WTC11 (cell line): ENCODE data around the gene ZMIZ1. TPM values are rescaled to one million over a fixed set of nuclear protein-coding genes. Genes with fewer than 3 reads are reported as not detected.

Experiments used
- ATAC-seq: fragments of 200-7000 bp; cut with Tn5 transposase; 2 replicates; pipeline ENCODE4 v1.10.0; 2021; ENCODE audit warnings: mild to moderate bottlenecking, moderate library complexity
- CTCF ChIA-PET: fragments of 300-600 bp; sonication (Branson Sonifier 250); formaldehyde crosslinking; loops from one replicate; lab custom pipeline; 2021; ENCODE audit warnings: antibody characterized with exemption; lab: Charles Lee
- POLR2A ChIA-PET: fragments of 350-600 bp; sonication (Branson Sonifier 250); formaldehyde crosslinking; loops from one replicate; lab custom pipeline; 2021; ENCODE audit warnings: antibody characterized with exemption; lab: Charles Lee
- DNase-seq: peaks from one replicate; pipeline ENCODE4 v3.0.0; 2021; ENCODE audit warnings: low spot score
- H3K27ac Mint-ChIP-seq: 2 replicates; pipeline ENCODE4 v1.8.0; 2021; ENCODE audit warnings: mixed read lengths
- H3K27me3 Mint-ChIP-seq: 2 replicates; pipeline ENCODE4 v1.8.0; 2021; ENCODE audit warnings: low read depth, mild to moderate bottlenecking, moderate library complexity, mixed read lengths
- H3K36me3 Mint-ChIP-seq: 2 replicates; pipeline ENCODE4 v1.8.0; 2021; ENCODE audit warnings: mixed read lengths
- H3K4me1 Mint-ChIP-seq: 2 replicates; pipeline ENCODE4 v1.8.0; 2022; ENCODE audit warnings: mixed read lengths
- H3K4me3 Mint-ChIP-seq: 2 replicates; pipeline ENCODE4 v1.8.0; 2021; ENCODE audit warnings: mild to moderate bottlenecking, moderate library complexity, mixed read lengths
- H3K9me3 Mint-ChIP-seq: 2 replicates; pipeline ENCODE4 v1.8.0; 2021; ENCODE audit warnings: mixed read lengths
- ARID4B ChIP-seq: sonication (generic); formaldehyde crosslinking; IDR thresholded peaks from 2 replicates; pipeline ENCODE4 v1.8.0; 2023; ENCODE audit warnings: missing genetic modification reagents, mild to moderate bottlenecking, borderline replicate concordance
- CBFB ChIP-seq: sonication (generic); formaldehyde crosslinking; IDR thresholded peaks from 2 replicates; pipeline ENCODE4 v1.8.1; 2022; ENCODE audit warnings: mild to moderate bottlenecking, low read depth, missing genetic modification reagents
- CREM ChIP-seq: sonication (generic); formaldehyde crosslinking; IDR thresholded peaks from 2 replicates; pipeline ENCODE4 v1.8.1; 2022; ENCODE audit warnings: mild to moderate bottlenecking, missing genetic modification reagents, moderate library complexity
- E2F4 ChIP-seq: sonication (generic); formaldehyde crosslinking; IDR thresholded peaks from 2 replicates; pipeline ENCODE4 v1.8.1; 2022; ENCODE audit warnings: low read depth, mild to moderate bottlenecking, moderate library complexity, missing genetic modification reagents, borderline replicate concordance
- ETV6 ChIP-seq: sonication (generic); formaldehyde crosslinking; IDR thresholded peaks from 2 replicates; pipeline ENCODE4 v1.8.1; 2022; ENCODE audit warnings: mild to moderate bottlenecking, missing genetic modification reagents
- NR1H2 ChIP-seq: sonication (generic); formaldehyde crosslinking; IDR thresholded peaks from 2 replicates; pipeline ENCODE4 v1.9.0; 2021; ENCODE audit warnings: mild to moderate bottlenecking, moderate library complexity, missing genetic modification reagents
- NR3C1 ChIP-seq: sonication (generic); formaldehyde crosslinking; conservative IDR thresholded peaks from 2 replicates; pipeline ENCODE4 v1.8.1; 2023; ENCODE audit warnings: low read depth, mild to moderate bottlenecking, missing genetic modification reagents
- SP1 ChIP-seq: sonication (generic); formaldehyde crosslinking; conservative IDR thresholded peaks from 2 replicates; pipeline ENCODE4 v1.8.1; 2022; ENCODE audit warnings: missing genetic modification reagents
- TEAD1 ChIP-seq: sonication (generic); formaldehyde crosslinking; IDR thresholded peaks from 2 replicates; pipeline ENCODE4 v1.8.0; 2022; ENCODE audit warnings: mild to moderate bottlenecking, missing genetic modification reagents
- ZNF232 ChIP-seq: sonication (generic); formaldehyde crosslinking; IDR thresholded peaks from 2 replicates; pipeline ENCODE4 v1.8.0; 2022; ENCODE audit warnings: mild to moderate bottlenecking, missing genetic modification reagents
- ZNF423 ChIP-seq: fragments of 250-450 bp; sonication (Bioruptor Pico); IDR thresholded peaks from 2 replicates; pipeline ENCODE4 v2.1.2; 2022; ENCODE audit warnings: mild to moderate bottlenecking, moderate library complexity
- ZNF425 ChIP-seq: fragments of 250-450 bp; sonication (Bioruptor Pico); conservative IDR thresholded peaks from 2 replicates; pipeline ENCODE4 v1.9.0; 2021; ENCODE audit warnings: mild to moderate bottlenecking
- ZNF532 ChIP-seq: fragments of 250-450 bp; sonication (Bioruptor Pico); IDR thresholded peaks from 2 replicates; pipeline ENCODE4 v1.9.0; 2021; ENCODE audit warnings: mild to moderate bottlenecking, borderline replicate concordance
- total RNA-seq: library from RNA; stranded (reverse); gene quantifications from 3 replicates; pipeline ENCODE4 v1.2.3, GENCODE V29; 2021

The ZMIZ1 gene
- total RNA-seq, 1 experiment from 2014 or later: 44.4 TPM

GRCh38 chr10:79246209-79246581, 177.4 kb downstream of the ZMIZ1 start (continued):
- TF ChIP-seq NR3C1 (CRISPR knock-in tag): no peak
- TF ChIP-seq CREM (CRISPR knock-in tag): no peak
- TF ChIP-seq, all 79 proteins: peak for 0

- no peak overlapping the region for H3K4me3 Mint-ChIP-seq
- peaks cover 27% of the 10 kb centered on the region for H3K27me3 Mint-ChIP-seq
- TF ChIP-seq TEAD1 (CRISPR knock-in tag) (no peak), SP1 (no peak), ZNF423 (CRISPR knock-in tag) (no peak), ZNF425 (CRISPR knock-in tag) (no peak), ZNF532 (CRISPR knock-in tag) (no peak), NR1H2 (CRISPR knock-in tag) (no peak), ETV6 (no peak), ZNF232 (CRISPR knock-in tag) (no peak), CREM (CRISPR knock-in tag) (no peak), CBFB (CRISPR knock-in tag) (no peak), E2F4 (no peak)
- H3K9me3 Mint-ChIP-seq: no peaks in the 10 kb centered on the region
- ATAC-seq: no peak
- peaks cover 15% of the 10 kb centered on the region for H3K4me1 Mint-ChIP-seq
- no peak overlapping the region for H3K27ac Mint-ChIP-seq
- H3K36me3 Mint-ChIP-seq: no peaks in the 10 kb centered on the region
- ChIA-PET POLR2A (no interaction called here), CTCF (no interaction called here)
- no peak for DNase-seq
Observed at GRCh38 chr10:79246606-79247275, 178.0 kb downstream of the ZMIZ1 start.

GRCh38 chr10:79247373-79248137, 178.8 kb downstream of the ZMIZ1 start:
- POLR2A ChIA-PET: no interaction called here
- Mint-ChIP-seq H3K27me3 (peaks cover 22% of the 10 kb centered on the region), H3K4me1 (peaks cover 12% of the 10 kb centered on the region), H3K36me3 (no peaks in the 10 kb centered on the region), H3K4me3 (no peak overlapping the region), H3K27ac (no peak overlapping the region), H3K9me3 (no peaks in the 10 kb centered on the region)
- CTCF ChIA-PET: interaction anchor here (1.3 to 1.4 kb wide), 2 partner anchors 10 to 17 kb away, joined by 4 read pairs; no protein-coding TSS in a partner anchor
- DNase-seq (no peak), ATAC-seq (no peak)
- no peak for TF ChIP-seq ARID4B
